HL-60 (cell line): ENCODE results near the gene RILPL2.

ENCODE experiments used
- DNase-seq, 2 experiments: peaks; one replicate each; pipeline ENCODE4 v3.0.0-alpha.2; 2010 to 2020; ENCODE audit warnings: low read depth in 1 of 2, low spot score in 1 of 2
- H3K27ac ChIP-seq: fragments of 250-450 bp; sonication (Bioruptor Pico); replicated peaks from 2 replicates; pipeline ENCODE4 v1.5.1; 2020; ENCODE audit warnings: mild to moderate bottlenecking, moderate library complexity
- H3K27me3 ChIP-seq: fragments of 250-450 bp; sonication (Bioruptor Pico); 2 replicates; pipeline ENCODE4 v1.5.1; 2021; ENCODE audit warnings: mild to moderate bottlenecking, moderate library complexity; ENCODE audit not compliant: insufficient read depth, poor library complexity, severe bottlenecking
- H3K4me3 ChIP-seq: replicated peaks from 2 replicates; pipeline ENCODE4 v1.5.1; 2011; ENCODE audit warnings: mild to moderate bottlenecking, control low read depth, low read length; ENCODE audit not compliant: insufficient read depth
- CTCF ChIP-seq: IDR thresholded peaks from one replicate; pipeline ENCODE4 v1.5.1; 2011; ENCODE audit warnings: low read length, control low read depth, inconsistent platforms; ENCODE audit not compliant: insufficient read depth
- GABPA ChIP-seq: IDR thresholded peaks from 2 replicates; pipeline ENCODE4 v1.6.1; 2012; ENCODE audit warnings: low read depth
- POLR2AphosphoS5 ChIP-seq: IDR thresholded peaks from 2 replicates; pipeline ENCODE4 v1.6.1; 2012; ENCODE audit warnings: low read depth
- SPI1 ChIP-seq: IDR thresholded peaks from 2 replicates; pipeline ENCODE4 v1.6.1; 2012; ENCODE audit warnings: low read depth, mild to moderate bottlenecking, borderline replicate concordance
- TF ChIP-seq, protein P1 (sequence below): IDR thresholded peaks from 2 replicates; pipeline ENCODE4 v1.6.1; 2012; ENCODE audit warnings: low read depth; ENCODE audit not compliant: insufficient replicate concordance

Gene RILPL2

DNA sequence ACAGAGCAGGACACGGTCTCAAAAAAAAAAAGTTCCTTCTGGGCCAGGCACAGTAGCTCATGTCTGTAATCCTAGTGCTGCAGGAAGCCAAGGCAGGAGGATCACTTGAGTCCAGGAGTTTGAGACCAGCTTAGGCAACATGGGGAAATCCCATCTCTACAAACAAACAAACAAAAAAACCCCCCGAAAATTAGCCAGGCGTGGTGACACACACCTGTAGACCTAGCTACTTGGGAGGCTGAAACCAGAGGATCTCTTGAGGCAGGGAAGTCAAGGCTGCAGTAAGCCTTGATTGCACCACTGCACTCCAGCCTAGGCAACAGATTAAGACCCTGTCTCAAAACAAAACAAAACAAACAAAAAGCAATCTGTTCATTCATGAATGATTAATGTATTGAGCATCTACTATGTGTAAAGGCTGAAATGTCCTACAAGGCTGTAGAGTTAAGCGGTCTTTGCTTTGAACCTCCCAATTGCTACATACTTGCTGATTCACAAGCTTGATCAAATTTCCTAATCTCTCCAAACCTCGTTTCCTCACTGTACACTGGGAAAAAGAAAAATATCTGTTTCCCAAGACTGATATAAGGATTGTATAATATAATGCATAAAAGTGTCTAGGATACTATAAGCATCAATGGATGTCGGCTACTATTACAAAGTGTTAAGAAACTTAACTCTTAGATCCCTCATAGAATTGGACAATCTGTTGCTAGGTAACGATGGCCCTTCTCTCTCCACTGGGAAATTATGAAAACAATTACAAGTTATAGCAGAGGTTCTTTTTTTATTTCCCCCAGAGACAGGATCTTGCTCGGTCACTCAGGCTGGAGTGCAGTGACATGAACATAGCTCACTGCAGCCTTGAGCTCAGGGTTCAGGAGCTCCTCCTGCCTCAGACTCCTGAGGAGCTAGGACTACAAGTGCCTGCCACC is 7.9 kb upstream of the RILPL2 start:
- no peak for DNase-seq
- TF ChIP-seq CTCF (no peak), SPI1 (no peak), GABPA (no peak), POLR2AphosphoS5 (no peak)
- TF ChIP-seq, protein P1, sequence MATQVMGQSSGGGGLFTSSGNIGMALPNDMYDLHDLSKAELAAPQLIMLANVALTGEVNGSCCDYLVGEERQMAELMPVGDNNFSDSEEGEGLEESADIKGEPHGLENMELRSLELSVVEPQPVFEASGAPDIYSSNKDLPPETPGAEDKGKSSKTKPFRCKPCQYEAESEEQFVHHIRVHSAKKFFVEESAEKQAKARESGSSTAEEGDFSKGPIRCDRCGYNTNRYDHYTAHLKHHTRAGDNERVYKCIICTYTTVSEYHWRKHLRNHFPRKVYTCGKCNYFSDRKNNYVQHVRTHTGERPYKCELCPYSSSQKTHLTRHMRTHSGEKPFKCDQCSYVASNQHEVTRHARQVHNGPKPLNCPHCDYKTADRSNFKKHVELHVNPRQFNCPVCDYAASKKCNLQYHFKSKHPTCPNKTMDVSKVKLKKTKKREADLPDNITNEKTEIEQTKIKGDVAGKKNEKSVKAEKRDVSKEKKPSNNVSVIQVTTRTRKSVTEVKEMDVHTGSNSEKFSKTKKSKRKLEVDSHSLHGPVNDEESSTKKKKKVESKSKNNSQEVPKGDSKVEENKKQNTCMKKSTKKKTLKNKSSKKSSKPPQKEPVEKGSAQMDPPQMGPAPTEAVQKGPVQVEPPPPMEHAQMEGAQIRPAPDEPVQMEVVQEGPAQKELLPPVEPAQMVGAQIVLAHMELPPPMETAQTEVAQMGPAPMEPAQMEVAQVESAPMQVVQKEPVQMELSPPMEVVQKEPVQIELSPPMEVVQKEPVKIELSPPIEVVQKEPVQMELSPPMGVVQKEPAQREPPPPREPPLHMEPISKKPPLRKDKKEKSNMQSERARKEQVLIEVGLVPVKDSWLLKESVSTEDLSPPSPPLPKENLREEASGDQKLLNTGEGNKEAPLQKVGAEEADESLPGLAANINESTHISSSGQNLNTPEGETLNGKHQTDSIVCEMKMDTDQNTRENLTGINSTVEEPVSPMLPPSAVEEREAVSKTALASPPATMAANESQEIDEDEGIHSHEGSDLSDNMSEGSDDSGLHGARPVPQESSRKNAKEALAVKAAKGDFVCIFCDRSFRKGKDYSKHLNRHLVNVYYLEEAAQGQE, result no peak

GRCh38 chr12:123442774-123443173 is 6.3 kb upstream of the RILPL2 start:
- peak in 1 of 2 experiments; percentile 65 for DNase-seq
- no peaks in the 10 kb centered on the region for H3K27me3 ChIP-seq
- TF ChIP-seq, protein P1, result no peak
- TF ChIP-seq SPI1, result peak; percentile 94
- no peak overlapping the region for H3K4me3 ChIP-seq
- peak overlapping the region; percentile 56 for H3K27ac ChIP-seq

More for the DNA sequence above, 7.9 kb upstream of the RILPL2 start:
- Histone ChIP-seq H3K27ac (0 out of 2 replicates have a peak overlapping the region, but pooled peaks have one; percentile 11), H3K27me3 (no peaks in the 10 kb centered on the region), H3K4me3 (no peak overlapping the region)

DNA sequence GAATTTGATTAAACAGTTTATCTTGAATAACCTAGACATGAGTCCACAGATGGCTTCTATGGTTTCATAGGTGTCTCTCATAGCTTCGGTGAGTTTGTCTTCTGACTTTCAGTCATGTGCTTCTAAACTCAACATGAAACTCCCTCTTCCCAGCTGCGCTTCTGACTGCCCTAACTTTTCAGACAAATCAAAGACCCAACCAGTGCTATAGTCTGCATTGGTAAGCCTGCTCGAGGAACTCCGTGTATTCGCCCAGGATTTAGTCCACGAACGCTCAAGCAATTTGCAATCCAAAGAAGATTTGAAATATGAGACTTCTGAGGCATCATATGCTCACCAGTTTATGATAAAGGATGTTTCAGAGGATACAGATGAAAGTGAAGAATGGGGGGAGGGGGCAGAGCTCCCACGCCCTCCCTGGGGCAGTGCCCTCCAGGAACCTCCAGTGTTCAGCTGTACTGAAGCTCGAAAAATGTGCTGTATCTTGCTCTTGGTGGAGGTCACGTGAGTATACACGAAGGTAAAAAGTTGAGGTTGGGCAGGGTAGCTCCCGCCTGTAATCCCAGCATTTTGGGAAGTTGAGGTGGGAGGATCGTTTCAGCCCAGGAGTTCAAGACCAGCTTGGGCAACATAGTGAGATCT is 5.2 kb upstream of the RILPL2 start:
- H3K27me3 ChIP-seq, result no peaks in the 10 kb centered on the region
- TF ChIP-seq SPI1 (no peak), POLR2AphosphoS5 (no peak), GABPA (no peak), CTCF (no peak)
- TF ChIP-seq, protein P1, result no peak
- DNase-seq, result no peak
- no peak overlapping the region for H3K27ac ChIP-seq
- H3K4me3 ChIP-seq, result no peak overlapping the region
